Measurements from ENCODE around the gene NTMT1.

GRCh38 chr9:129648764-129649115 is 22.8 kb downstream of the NTMT1 start:
- TF ChIP-seq, protein P1, sequence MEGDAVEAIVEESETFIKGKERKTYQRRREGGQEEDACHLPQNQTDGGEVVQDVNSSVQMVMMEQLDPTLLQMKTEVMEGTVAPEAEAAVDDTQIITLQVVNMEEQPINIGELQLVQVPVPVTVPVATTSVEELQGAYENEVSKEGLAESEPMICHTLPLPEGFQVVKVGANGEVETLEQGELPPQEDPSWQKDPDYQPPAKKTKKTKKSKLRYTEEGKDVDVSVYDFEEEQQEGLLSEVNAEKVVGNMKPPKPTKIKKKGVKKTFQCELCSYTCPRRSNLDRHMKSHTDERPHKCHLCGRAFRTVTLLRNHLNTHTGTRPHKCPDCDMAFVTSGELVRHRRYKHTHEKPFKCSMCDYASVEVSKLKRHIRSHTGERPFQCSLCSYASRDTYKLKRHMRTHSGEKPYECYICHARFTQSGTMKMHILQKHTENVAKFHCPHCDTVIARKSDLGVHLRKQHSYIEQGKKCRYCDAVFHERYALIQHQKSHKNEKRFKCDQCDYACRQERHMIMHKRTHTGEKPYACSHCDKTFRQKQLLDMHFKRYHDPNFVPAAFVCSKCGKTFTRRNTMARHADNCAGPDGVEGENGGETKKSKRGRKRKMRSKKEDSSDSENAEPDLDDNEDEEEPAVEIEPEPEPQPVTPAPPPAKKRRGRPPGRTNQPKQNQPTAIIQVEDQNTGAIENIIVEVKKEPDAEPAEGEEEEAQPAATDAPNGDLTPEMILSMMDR (IDR thresholded peaks at IDR 0.05; ENCODE audit: low read length): no peak
- no peak for TF ChIP-seq EZH2 (IDR thresholded peaks at IDR 0.05; ENCODE audit: borderline replicate concordance, low read length)
